ENCODE measurements around the gene MARVELD1. TPM values are rescaled to one million over a fixed set of nuclear protein-coding genes. Genes with fewer than 3 reads are reported as not detected.

Gene MARVELD1
- 1 to 10 TPM; 2.7 to 3.4 TPM for total RNA-seq

- no peak within 1 kb of the TSS for H3K27ac Mint-ChIP-seq
- H3K4me3 Mint-ChIP-seq = peak within 1 kb of the TSS; percentile 94
- peak; percentile 16 for DNase-seq
- intact Hi-C loops (cut with micrococcal nuclease) = loop anchor here (5.0 kb wide), 1 partner anchor 314 kb away; no protein-coding TSS in a partner anchor
- peaks cover 11% of the 10 kb centered on the region for H3K4me1 Mint-ChIP-seq (ENCODE audit: low read depth)
- CTCF ChIA-PET = interaction anchor here (0.7 to 8.4 kb wide), 5 partner anchors 12 to 36 kb away, joined by 3 to 173 read pairs (median 4); partner anchors contain the start of genes AVPI1 and ZFYVE27
- H3K27me3 Mint-ChIP-seq (ENCODE audit: low read depth) = peaks cover 22% of the 10 kb centered on the region
- H3K36me3 Mint-ChIP-seq (ENCODE audit: low read depth) = no peaks in the 10 kb centered on the region
- no peaks in the 10 kb centered on the region for H3K9me3 Mint-ChIP-seq
These were observed at the start of gene MARVELD1 for GRCh38 chr10:97713339-97713825. MARVELD1 (plus strand) TSS chr10:97713730; CDS start chr10:97713877, 147 bp downstream.

GRCh38 chr10:97664282-97664850, 49.2 kb upstream of the MARVELD1 start:
- CTCF ChIA-PET = interaction anchor here (0.6 kb wide), 1 partner anchor 82 kb away, joined by 3 read pairs; no protein-coding TSS in a partner anchor
- no peaks in the 10 kb centered on the region for H3K9me3 Mint-ChIP-seq
- H3K4me1 Mint-ChIP-seq (ENCODE audit: low read depth) = no peaks in the 10 kb centered on the region
- no peak overlapping the region for H3K4me3 Mint-ChIP-seq
- no peak for DNase-seq
- H3K27ac Mint-ChIP-seq = no peak overlapping the region
- intact Hi-C loops (cut with micrococcal nuclease) = no loop called here
- no peaks in the 10 kb centered on the region for H3K27me3 Mint-ChIP-seq (ENCODE audit: low read depth)
- H3K36me3 Mint-ChIP-seq (ENCODE audit: low read depth) = peaks cover 14% of the 10 kb centered on the region

GRCh38 chr10:97666992-97667391, 46.5 kb upstream of the MARVELD1 start:
- intact Hi-C loops (cut with micrococcal nuclease) = no loop called here
- peaks cover 13% of the 10 kb centered on the region for H3K36me3 Mint-ChIP-seq (ENCODE audit: low read depth)
- H3K9me3 Mint-ChIP-seq = no peaks in the 10 kb centered on the region
- no peaks in the 10 kb centered on the region for H3K4me1 Mint-ChIP-seq (ENCODE audit: low read depth)
- no peak for DNase-seq
- no peaks in the 10 kb centered on the region for H3K27me3 Mint-ChIP-seq (ENCODE audit: low read depth)
- H3K4me3 Mint-ChIP-seq = no peak overlapping the region
- H3K27ac Mint-ChIP-seq = no peak overlapping the region
- CTCF ChIA-PET = interaction anchor here (1.4 kb wide), 1 partner anchor 12 kb away, joined by 5 read pairs; no protein-coding TSS in a partner anchor

- Mint-ChIP-seq H3K4me3 (no peak overlapping the region), H3K4me1 (ENCODE audit: low read depth) (no peaks in the 10 kb centered on the region), H3K36me3 (ENCODE audit: low read depth) (peaks cover 13% of the 10 kb centered on the region), H3K27ac (no peak overlapping the region), H3K27me3 (ENCODE audit: low read depth) (no peaks in the 10 kb centered on the region), H3K9me3 (no peaks in the 10 kb centered on the region)
- no peak for DNase-seq
- CTCF ChIA-PET = interaction anchor here (1.3 to 1.4 kb wide), 2 partner anchors 9 to 12 kb away, joined by 5 read pairs; no protein-coding TSS in a partner anchor
- intact Hi-C loops (cut with micrococcal nuclease) = no loop called here
These were observed 46.1 kb upstream of the MARVELD1 start for GRCh38 chr10:97667463-97667862.

GRCh38 chr10:97669571-97669970, 44.0 kb upstream of the MARVELD1 start:
- Mint-ChIP-seq H3K9me3 (no peaks in the 10 kb centered on the region), H3K4me1 (ENCODE audit: low read depth) (no peaks in the 10 kb centered on the region), H3K4me3 (no peak overlapping the region), H3K27ac (no peak overlapping the region), H3K36me3 (ENCODE audit: low read depth) (peaks cover 9% of the 10 kb centered on the region), H3K27me3 (ENCODE audit: low read depth) (no peaks in the 10 kb centered on the region)
- intact Hi-C loops (cut with micrococcal nuclease) = no loop called here
- DNase-seq = no peak
- CTCF ChIA-PET = interaction anchor here (1.0 to 1.4 kb wide), 3 partner anchors 10 to 205 kb away, joined by 3 to 6 read pairs (median 4); no protein-coding TSS in a partner anchor

GRCh38 chr10:97673736-97674525, 39.6 kb upstream of the MARVELD1 start:
- intact Hi-C loops (cut with micrococcal nuclease) = no loop called here

GRCh38 chr10:97675222-97675621, 38.3 kb upstream of the MARVELD1 start:
- CTCF ChIA-PET = interaction anchor here (2.4 to 6.5 kb wide), 4 partner anchors 8 to 104 kb away, joined by 8 to 45 read pairs (median 23); partner anchors contain the start of gene AVPI1
- Mint-ChIP-seq H3K4me1 (ENCODE audit: low read depth) (no peaks in the 10 kb centered on the region), H3K9me3 (no peaks in the 10 kb centered on the region), H3K27ac (no peak overlapping the region), H3K36me3 (ENCODE audit: low read depth) (peaks cover 3% of the 10 kb centered on the region), H3K27me3 (ENCODE audit: low read depth) (no peaks in the 10 kb centered on the region), H3K4me3 (no peak overlapping the region)
- intact Hi-C loops (cut with micrococcal nuclease) = no loop called here
- no peak for DNase-seq

More at GRCh38 chr10:97673736-97674525, 39.6 kb upstream of the MARVELD1 start:
- Mint-ChIP-seq H3K27me3 (ENCODE audit: low read depth) (no peaks in the 10 kb centered on the region), H3K4me1 (ENCODE audit: low read depth) (no peaks in the 10 kb centered on the region), H3K4me3 (no peak overlapping the region), H3K27ac (no peak overlapping the region), H3K36me3 (ENCODE audit: low read depth) (peaks cover 3% of the 10 kb centered on the region), H3K9me3 (no peaks in the 10 kb centered on the region)
- CTCF ChIA-PET = interaction anchor here (2.4 to 6.5 kb wide), 2 partner anchors 9 to 13 kb away, joined by 10 to 45 read pairs; partner anchors contain the start of gene AVPI1
- peak; percentile 45 for DNase-seq

GRCh38 chr10:97676770-97677581, 36.6 kb upstream of the MARVELD1 start:
- H3K4me3 Mint-ChIP-seq = no peak overlapping the region
- intact Hi-C loops (cut with micrococcal nuclease) = loop anchor here (1.0 to 2.0 kb wide), 5 partner anchors 9 to 192 kb away; partner anchors contain the start of gene ANKRD2
- no peaks in the 10 kb centered on the region for H3K9me3 Mint-ChIP-seq
- H3K36me3 Mint-ChIP-seq (ENCODE audit: low read depth) = peaks cover 2% of the 10 kb centered on the region
- H3K4me1 Mint-ChIP-seq (ENCODE audit: low read depth) = no peaks in the 10 kb centered on the region
- no peak overlapping the region for H3K27ac Mint-ChIP-seq
- peak; percentile 48 for DNase-seq
- H3K27me3 Mint-ChIP-seq (ENCODE audit: low read depth) = no peaks in the 10 kb centered on the region
- CTCF ChIA-PET = interaction anchor here (0.6 to 6.5 kb wide), 20 partner anchors 9 to 192 kb away, joined by 3 to 45 read pairs (median 3); partner anchors contain the start of genes AVPI1, MARVELD1 and ZFYVE27

GRCh38 chr10:97679594-97679993, 33.9 kb upstream of the MARVELD1 start:
- CTCF ChIA-PET = interaction anchor here (1.3 to 6.5 kb wide), 6 partner anchors 7 to 53 kb away, joined by 3 to 45 read pairs (median 5); partner anchors contain the start of gene AVPI1
- DNase-seq = no peak
- H3K9me3 Mint-ChIP-seq = no peaks in the 10 kb centered on the region
- H3K4me1 Mint-ChIP-seq (ENCODE audit: low read depth) = no peaks in the 10 kb centered on the region
- H3K36me3 Mint-ChIP-seq (ENCODE audit: low read depth) = peaks cover 2% of the 10 kb centered on the region
- H3K4me3 Mint-ChIP-seq = no peak overlapping the region
- no peak overlapping the region for H3K27ac Mint-ChIP-seq
- H3K27me3 Mint-ChIP-seq (ENCODE audit: low read depth) = no peaks in the 10 kb centered on the region
- intact Hi-C loops (cut with micrococcal nuclease) = no loop called here

GRCh38 chr10:97682042-97682441, 31.5 kb upstream of the MARVELD1 start:
- Mint-ChIP-seq H3K36me3 (ENCODE audit: low read depth) (peaks cover 2% of the 10 kb centered on the region), H3K4me1 (ENCODE audit: low read depth) (peaks cover 4% of the 10 kb centered on the region), H3K9me3 (no peaks in the 10 kb centered on the region), H3K4me3 (no peak overlapping the region), H3K27ac (no peak overlapping the region), H3K27me3 (ENCODE audit: low read depth) (no peaks in the 10 kb centered on the region)
- CTCF ChIA-PET = interaction anchor here (0.7 to 3.1 kb wide), 6 partner anchors 7 to 187 kb away, joined by 3 to 12 read pairs (median 6); partner anchors contain the start of gene ZFYVE27
- DNase-seq = no peak
- intact Hi-C loops (cut with micrococcal nuclease) = no loop called here

GRCh38 chr10:97683556-97684367, 29.8 kb upstream of the MARVELD1 start:
- Mint-ChIP-seq H3K27me3 (ENCODE audit: low read depth) (no peaks in the 10 kb centered on the region), H3K9me3 (no peaks in the 10 kb centered on the region), H3K27ac (no peak overlapping the region), H3K4me3 (no peak overlapping the region), H3K36me3 (ENCODE audit: low read depth) (no peaks in the 10 kb centered on the region), H3K4me1 (ENCODE audit: low read depth) (peaks cover 12% of the 10 kb centered on the region)
- intact Hi-C loops (cut with micrococcal nuclease) = no loop called here
- no peak for DNase-seq
- CTCF ChIA-PET = interaction anchor here (0.6 to 3.1 kb wide), 12 partner anchors 9 to 473 kb away, joined by 3 to 12 read pairs (median 5); no protein-coding TSS in a partner anchor

Data from activated naive CD4-positive, alpha-beta T cell treated with anti-CD3 and anti-CD28 coated beads for 36 hours (primary cell).